ENCODE data around the gene MED26.
"Not testable (repeated sequence)": the region's sequence is repeated elsewhere in the genome, so short reads cannot be mapped to it uniquely, and the experiment has no call there.

MED26 gene, protein sequence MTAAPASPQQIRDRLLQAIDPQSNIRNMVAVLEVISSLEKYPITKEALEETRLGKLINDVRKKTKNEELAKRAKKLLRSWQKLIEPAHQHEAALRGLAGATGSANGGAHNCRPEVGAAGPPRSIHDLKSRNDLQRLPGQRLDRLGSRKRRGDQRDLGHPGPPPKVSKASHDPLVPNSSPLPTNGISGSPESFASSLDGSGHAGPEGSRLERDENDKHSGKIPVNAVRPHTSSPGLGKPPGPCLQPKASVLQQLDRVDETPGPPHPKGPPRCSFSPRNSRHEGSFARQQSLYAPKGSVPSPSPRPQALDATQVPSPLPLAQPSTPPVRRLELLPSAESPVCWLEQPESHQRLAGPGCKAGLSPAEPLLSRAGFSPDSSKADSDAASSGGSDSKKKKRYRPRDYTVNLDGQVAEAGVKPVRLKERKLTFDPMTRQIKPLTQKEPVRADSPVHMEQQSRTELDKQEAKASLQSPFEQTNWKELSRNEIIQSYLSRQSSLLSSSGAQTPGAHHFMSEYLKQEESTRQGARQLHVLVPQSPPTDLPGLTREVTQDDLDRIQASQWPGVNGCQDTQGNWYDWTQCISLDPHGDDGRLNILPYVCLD

DNA sequence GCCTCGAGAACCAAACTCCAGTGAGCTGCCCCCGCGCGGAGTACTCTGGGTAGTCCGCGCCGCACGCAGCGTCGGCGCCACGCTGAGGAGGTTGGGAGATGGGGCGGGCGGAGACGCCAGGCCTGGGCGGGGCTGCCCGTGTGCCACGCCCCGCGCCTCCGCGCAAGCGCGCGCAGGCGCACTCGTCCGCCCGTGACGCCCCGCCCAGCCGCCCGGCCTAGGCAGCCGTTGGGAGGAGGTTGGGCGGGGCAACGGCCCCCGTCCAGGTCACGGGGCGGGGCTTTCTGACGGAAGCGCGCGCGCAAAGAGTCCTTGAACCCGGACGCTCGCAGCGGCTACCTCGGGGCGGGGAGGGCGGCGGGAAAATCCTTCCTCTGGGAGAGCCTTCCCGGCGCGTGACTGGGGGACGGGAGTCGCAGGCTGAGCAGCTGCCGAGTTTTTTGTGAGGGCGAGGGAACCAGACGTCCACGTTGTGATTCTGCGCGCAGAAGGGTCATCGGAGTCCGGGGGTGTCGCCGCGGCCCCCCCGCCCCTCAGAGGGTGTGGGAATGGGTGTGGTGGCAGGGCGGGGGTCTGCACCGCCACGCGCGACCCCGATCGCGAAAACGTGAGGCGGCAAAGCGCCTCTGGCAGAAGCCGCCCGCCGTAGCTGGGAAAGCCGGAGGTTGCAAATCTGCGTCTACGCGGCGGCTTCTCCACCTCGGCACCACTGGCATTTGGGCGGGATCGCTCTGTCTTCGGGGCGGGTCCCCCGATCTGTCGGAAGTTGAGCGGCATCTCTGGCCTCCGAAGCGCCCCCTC lies at the start of gene MED26:
Gene MED26, minus strand, starts transcription at position 22 of the 801 bp plus-strand sequence. CDS start 261 bp downstream, outside the sequence.
- DNase-seq: peak; percentile 95

DNA sequence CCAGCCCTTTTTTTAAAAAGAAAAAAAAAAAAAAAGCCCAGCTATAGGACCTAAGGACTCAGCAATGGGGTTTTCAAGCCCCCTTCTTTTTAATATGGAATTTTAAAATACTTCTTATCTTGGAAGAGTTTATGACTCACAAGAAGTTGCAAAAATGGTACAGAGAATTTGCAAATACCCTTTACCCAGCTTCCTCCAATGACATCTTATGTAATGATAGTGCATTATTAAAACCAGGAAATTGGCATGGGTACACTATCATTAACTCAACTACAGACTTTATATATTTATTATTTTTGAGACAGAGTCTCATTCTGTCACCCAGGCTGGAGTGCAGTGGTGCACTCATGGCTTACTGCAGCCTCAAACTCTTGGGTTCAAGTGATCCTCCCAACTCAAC lies 49.1 kb upstream of the MED26 start:
- DNase-seq: no peak

DNA sequence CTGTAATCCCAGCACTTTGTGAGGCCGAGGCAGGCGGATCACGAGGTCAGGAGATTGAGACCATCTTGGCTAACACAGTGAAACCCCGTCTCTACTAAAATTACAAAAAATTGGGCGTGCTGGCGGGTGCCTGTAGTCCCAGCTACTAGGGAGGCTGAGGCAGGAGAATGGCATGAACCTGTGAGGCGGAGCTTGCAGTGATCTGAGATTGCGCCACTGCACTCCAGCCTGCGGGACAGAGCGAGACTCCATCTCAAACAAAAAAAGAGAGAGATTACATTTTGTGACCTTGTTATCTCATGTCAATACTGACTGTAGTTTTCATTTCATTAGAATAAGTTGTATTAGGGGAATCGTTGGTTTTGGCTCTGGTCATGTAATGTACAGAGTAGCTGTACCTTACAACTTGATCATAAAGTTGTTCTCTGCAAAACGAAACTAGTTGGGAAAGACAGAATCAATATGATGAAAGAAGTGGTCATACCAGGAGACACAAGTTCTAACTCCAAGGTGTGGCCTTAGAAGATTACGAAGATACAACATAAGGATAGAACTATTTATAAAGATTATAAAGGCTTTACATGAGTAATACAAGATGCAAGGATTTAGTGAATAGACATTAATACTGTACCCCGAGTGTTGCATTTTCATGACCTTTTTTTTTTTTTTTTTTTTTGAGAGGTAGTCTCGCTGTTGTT lies 48.2 kb upstream of the MED26 start:
- no peak for DNase-seq

DNA sequence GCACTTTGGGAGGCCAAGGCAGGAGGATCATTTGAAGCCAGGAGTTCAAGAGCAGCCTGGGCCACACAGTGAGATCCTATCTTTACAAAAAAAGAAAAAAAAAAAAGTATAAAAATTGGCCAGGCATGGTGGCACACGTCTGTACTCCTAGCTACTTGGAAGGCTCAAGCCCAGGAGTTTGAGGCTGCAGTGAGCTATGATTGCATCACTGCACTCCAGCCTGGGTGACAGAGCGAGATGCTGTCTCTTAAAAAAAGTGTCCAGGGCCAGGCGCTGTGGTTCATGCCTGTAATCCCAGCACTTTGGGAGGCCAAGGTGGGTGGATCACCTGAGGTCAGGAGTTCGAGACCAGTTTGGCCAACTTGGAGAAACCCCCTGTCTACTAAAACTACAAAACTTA lies 45.8 kb upstream of the MED26 start:
- DNase-seq: not testable (repeated sequence)

DNA sequence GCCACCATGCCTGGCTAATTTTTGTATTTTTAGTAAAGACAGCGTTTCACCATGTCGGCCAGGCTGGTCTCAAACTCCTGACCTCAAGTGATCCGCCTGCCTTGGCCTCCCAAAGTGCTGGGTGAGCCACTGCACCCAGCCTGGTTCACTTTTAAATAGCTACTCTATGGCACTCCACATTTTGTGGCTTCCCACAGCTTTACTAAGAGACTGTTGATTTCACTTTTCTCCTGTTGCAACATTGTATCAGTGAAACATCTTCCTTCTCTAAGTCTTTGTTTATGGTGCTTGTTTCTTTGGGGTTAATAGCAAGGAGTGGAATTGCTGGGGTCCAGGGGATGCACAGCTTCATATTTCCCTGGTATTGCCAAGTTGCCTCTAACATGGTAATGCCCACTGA lies 45.2 kb upstream of the MED26 start:
- no peak for DNase-seq

DNA sequence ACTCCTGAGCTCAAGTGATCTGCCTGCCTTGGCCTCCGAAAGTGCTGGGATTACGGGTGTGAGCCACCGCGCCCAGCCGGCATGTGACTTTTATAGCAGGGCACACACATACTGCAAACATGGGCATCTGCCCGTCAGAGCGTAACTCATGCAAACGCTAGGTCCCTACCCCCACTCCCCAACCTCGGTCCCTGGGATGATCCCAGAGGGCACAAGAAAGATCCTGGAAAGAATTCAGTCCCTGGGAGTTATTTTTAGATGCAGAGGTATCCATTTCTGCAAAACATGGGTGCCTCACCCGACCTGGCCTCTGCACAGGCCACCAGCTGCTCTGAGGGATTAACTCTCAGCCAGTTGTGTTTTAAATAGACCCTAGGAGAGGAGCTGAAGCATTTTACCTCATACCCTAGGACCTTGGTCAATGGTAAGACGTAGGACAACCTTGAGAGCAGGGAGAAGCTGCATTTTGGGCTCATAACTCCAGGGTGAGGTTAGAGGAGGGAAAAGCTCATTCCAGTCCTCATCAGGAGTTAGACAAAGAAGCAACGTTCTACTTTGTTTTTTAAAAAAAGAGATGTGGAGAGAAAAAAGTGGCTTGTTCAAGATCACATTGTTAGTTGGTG lies 43.8 kb upstream of the MED26 start:
- DNase-seq: no peak

DNA sequence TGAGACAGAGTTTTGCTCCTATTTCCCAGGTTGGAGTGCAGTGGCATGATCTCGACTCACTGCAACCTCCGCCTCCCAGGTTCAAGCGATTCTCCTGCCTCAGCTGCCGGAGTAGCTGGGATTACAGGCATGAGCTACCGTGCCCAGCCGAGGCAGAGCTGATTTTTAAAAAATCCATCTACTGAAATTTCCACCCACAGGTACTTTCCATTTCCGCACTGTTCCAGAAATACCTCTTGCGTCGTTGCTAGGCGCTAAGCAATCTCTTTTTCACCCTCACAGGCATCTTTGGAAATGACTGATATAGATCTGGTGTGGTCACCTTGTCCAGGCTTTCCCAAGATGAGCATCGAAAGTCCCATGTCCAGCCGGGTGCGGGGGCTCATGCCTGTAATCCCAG lies 42.3 kb upstream of the MED26 start:
- DNase-seq: no peak

DNA sequence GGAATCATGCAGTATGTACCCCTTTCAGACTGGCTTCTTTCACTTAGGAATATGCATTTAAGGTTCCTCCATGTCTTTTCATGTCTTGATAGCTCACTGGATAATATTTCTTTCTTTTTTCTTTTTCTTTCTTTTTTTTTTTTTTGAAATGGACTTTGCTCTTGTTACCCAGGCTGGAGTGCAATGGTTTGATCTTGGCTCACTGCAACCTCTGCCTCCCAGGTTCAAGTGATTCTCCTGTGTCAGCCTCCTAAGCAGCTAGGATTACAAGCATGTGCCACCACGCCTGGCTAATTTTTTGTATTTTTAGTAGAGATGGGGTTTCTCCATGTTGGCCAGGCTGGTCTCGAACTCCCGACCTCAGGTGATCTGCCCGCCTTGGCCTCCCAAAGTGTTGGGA lies 40.7 kb upstream of the MED26 start:
- not testable (repeated sequence) for DNase-seq

DNA sequence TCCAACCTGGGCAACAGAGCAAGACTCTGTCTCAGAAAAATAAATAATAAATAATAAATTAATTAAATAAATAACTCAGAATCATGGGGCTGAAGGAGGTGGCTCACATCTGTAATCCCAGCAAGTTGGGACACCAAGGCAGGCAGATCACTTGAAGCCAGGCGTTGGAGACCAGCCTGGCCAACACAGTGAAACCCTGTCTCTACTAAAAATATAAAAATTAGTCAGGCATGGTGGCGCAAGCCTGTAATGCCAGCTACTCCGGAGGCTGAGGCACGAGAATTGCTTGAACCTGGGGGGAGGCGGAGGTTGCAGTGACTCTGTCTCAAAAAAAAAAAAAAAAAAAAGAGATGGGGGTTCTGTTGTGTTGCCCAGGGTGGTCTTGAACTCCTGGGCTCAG lies 40.2 kb upstream of the MED26 start:
- DNase-seq: no peak

DNA sequence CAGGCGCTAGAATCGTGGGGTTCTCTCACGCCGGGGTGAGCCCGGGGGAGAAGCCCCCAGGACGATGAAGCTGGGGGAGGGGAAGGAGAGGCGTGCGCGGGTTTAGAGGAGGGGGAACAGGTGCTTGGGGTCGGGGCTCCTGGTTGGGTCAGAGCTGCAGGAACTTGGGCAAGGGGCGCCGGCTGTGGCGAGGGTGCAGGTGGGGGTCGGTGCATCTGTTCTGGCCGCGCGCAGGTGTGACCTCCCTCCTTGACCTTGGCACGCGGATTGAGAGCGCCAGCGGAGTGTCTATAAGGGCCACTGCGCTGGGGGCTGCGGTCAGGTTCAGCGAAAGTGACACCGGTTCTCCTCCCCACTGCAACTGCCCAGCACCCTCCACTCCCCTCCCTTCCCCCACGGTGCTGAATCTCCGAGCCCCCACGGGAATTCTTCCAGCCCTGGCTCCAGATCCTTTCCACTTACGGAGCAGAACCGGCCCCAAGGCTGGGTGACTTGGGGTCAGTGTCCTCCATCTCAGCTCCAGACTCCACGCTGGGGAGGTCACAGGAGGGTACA lies 33.6 kb upstream of the MED26 start:
- DNase-seq: no peak

DNA sequence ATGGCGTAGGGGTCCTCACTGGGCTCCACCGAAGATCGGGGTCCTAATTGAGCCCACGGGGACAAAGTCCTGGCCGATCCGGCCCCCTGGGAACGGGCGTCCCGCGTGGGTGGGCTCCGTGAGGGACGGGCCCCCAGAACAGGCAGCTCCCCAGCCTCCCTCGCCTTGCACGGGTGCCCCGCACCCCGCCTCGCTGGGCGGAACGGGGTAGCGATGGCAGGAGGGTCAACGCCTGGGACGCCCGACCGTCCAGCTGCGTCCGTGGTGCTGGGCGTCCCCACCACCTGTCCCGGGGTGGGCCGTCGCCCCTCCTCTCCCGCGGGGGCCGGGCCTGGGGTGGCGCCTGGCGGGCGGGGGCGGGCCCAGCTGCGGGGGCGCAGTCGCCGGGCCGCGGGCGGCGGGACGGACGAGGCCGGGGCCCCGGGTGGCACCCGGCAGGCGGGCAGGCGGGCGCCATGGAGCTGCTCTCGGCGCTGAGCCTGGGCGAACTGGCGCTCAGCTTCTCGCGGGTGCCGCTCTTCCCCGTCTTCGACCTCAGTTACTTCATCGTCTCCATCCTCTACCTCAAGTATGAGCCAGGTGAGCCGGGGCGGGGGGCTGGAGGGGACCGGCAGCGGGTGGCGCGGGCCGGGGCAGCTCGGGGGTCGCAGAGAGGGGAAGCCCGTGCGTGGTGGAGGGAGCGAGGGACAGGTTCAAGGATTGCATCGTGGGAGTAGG lies 32.9 kb upstream of the MED26 start, which contains the start of gene TMEM38A:
Gene TMEM38A, plus strand, starts transcription at position 377 of the 717 bp plus-strand sequence. Its CDS starts 79 bp downstream, at position 456.
- DNase-seq: peak; percentile 29

DNA sequence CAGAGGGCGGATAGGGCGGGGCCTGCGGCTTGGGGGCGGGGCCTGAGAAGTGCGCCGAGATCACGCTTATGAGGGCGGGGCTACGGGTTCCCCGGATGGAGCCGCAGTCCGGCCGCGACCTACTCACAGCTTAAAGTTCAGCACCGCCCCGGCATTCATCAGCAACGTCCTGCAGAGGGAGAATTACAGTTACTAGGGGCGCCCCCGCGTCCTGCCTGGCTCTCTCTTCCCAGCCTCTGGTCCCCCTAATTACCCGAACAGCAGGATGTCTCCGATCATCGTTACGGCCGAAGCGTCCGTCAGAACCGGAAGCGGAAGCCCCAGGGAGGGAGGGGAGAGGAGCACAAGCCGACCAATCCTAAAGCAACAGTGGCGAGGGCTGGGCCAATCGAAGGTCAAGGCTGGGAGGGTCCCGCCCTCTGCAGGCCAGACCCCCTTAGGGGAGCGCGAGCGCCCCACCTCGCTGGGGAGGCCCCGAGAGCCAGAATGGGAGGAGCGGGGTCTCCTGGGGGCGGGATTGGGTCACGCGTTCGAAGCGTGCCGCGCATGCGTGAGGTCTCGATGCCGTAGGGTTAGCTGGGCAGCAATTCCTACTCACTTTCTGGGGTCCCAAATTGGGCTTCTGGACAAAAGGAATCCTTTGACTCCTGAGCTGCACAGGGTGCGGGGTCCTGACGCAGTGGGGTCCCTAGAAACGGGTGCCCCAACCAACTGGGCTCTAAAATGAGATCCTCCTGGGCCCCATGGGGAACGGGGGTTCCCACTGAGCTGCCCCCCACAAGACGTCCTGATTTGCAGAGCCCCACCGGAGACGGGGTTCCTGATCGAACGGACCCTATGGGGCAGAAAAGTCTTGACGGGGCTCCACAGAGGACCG lies 32.1 kb upstream of the MED26 start, which contains the start of gene SMIM7:
Gene SMIM7, minus strand, starts transcription at position 313 of the 877 bp plus-strand sequence. Its CDS starts 34 bp downstream, at position 279.
- peak; percentile 98 for DNase-seq

DNA sequence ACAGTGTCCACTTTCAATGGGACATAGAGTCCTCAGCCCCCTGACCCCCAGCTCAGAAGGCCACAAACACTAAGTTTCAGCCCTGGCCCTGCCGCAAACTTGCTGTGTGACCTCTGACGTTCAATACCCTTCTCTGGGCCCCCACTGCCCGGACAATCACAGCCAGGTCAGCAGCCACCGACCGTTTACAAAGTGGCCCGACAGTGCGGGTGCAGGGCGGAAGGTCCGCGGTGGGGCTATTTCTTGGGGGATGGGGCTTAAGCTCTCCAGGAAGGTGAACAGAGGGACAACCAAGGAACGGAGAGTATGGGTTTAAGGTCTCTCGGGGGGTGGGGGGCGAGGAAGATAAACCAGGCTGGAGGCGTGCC lies 31.4 kb upstream of the MED26 start:
- no peak for DNase-seq

DNA sequence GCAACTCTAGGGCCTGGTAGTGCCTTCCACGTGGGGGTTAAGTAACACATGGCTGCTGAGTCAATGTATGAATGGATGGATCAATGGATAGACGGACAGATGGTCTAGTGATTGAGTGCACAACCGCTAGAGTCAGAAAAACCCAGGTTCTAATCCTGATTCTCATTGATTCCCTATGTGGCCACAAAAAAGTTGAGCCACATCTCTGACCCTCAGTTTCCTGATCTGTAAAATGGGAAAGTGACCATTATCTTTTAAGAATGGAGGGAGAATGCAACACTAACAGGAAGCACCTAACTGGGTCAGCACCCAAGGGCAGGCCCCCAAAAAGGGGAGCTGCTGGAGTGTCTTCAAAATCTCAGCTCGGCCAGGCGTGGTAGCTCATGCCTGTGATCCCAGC lies 29.4 kb upstream of the MED26 start:
- DNase-seq: no peak

DNA sequence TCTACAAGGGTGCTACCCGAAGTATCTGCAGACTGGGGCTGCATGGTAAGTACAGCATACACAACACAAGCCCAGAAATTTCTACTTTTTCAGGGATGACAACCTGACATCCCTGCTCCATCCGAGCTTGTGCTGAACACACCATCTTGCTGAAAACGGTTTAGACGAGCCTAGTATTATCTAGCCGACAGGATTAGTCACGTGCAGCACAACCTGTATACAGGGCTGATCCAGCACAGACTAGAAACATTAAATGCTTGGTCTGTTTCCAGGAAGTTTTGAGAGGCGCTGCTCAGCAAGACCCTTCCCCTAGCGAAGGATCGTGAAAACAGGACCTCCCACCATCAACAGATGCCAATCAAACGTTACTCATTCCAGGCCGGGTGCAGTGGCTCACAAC lies 27.7 kb upstream of the MED26 start:
- no peak for DNase-seq

DNA sequence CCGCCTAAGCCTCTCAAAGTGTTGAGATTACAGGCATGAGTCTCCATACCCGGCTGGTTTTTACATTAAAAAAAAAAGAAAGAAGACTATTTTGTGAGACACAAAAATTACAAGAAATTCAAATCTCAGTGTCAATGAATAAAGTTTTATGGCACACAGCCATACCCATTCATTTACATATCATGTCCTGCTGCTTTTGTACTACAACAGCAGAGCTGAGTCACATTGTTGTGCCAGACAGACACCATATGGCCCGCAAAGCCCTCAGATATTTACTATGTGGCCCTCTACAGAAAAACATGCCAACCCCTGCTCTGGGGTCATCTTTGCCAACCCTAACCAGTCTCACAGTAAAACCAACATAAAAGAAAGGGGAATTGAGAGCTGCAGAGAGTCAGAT lies 26.6 kb upstream of the MED26 start:
- no peak for DNase-seq

DNA sequence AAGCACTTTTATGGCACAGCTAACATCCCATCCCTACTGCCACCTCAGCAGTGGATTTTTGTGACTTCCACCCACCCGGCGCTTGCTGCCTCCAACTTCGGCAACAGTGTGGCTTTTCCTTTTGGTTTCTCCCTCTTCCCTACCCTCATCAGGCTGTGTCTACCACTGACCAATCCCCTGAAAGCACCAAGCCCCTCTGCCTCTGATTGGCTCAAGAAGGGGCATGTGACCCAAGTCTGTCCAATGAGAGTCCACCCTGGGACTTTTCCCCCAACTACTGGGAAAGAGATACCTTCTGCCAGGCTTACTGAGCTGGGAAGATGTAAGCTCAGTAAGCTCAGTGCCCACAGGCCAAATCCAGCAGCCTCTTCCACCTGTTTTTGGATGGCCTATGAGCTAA lies 26.1 kb upstream of the MED26 start:
- no peak for DNase-seq

DNA sequence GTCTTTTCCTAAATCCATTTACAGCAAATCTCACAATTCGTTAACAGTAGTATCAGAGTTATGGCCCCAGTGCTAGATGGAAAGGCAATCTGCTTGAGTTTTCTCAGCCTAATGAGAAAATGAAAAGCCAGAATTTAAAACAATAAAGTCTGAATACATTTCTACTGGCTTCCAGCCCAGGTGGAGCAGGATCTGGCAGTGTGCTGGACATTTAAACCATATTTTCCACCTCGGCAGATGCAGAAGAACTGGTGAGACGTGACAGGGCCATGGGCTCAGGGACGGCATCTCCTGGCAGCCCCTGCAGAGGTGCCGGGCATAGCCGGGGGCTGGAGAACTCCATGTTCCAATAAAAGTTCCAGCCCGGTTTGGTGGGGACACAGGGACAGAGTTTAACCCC lies 24.9 kb upstream of the MED26 start:
- DNase-seq: no peak

DNA sequence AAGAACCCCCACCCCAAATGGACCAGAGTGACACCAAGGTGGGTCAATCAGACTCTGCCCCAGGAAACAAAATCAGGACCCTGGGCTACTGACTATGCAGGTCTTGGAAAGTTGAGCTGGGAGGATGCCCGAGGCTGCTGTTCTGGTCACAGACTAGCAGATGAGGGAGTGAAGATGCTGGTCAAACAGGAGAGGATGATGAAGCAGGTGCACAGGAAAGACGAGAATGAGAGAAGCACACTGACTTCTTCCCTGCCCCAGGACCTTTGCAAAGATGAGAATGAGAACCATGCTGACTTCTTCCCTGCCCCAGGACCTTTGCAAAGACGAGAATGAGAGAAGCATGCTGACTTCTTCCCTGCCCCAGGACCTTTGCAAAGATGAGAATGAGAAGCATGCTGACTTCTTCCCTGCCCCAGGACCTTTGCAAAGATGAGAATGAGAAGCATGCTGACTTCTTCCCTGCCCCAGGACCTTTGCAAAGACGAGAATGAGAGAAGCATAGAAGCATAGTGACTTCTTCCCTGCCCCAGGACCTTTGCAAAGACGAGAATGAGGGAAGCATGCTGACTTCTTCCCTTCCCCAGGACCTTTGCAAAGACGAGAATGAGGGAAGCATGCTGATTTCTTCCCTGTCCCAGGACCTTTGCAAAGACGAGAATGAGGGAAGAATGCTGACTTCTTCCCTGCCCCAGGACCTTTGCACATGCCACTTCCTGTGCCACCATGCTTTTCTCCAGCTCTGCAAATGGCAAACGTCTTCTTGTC lies 23.6 kb upstream of the MED26 start:
- DNase-seq: not testable (repeated sequence)

DNA sequence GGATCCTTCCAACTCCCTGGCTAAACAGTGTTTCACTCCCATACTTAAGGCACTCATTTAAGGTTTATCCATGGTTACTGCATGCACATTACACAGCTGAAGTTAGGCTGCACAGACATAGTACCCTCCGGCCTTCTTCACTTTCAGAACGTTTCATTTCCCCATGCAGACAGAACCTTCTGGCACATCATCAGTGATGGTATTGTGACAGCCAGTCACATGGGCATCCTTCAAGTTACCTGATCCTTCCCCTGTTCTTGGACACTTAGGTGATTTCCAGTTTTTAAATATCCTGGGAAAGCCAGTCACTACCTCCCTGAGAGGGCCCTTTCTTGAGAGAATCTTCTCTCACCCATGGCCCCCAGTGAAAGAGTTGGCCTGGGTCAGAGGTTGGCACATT lies 22.8 kb upstream of the MED26 start:
- no peak for DNase-seq
